ENCODE results near the gene SPATA31E1.

- TF ChIP-seq, protein P1, sequence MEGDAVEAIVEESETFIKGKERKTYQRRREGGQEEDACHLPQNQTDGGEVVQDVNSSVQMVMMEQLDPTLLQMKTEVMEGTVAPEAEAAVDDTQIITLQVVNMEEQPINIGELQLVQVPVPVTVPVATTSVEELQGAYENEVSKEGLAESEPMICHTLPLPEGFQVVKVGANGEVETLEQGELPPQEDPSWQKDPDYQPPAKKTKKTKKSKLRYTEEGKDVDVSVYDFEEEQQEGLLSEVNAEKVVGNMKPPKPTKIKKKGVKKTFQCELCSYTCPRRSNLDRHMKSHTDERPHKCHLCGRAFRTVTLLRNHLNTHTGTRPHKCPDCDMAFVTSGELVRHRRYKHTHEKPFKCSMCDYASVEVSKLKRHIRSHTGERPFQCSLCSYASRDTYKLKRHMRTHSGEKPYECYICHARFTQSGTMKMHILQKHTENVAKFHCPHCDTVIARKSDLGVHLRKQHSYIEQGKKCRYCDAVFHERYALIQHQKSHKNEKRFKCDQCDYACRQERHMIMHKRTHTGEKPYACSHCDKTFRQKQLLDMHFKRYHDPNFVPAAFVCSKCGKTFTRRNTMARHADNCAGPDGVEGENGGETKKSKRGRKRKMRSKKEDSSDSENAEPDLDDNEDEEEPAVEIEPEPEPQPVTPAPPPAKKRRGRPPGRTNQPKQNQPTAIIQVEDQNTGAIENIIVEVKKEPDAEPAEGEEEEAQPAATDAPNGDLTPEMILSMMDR (IDR thresholded peaks at IDR 0.05), result no peak
- no peak for TF ChIP-seq POLR2A (IDR thresholded peaks at IDR 0.05)
These were observed 20.0 kb upstream of the SPATA31E1 start for GRCh38 chr9:87862536-87863268.

Data from adrenal gland (tissue), 5 donors.